HCT116 (cell line): Measurements from ENCODE around the gene ABR. TPM values are rescaled to one million over a fixed set of nuclear protein-coding genes. Genes with fewer than 3 reads are reported as not detected.

Source experiments
- ATAC-seq: fragments of 200-7000 bp; cut with Tn5 transposase; 2 replicates; pipeline ENCODE4 v1.9.1; 2020; ENCODE audit warnings: mild to moderate bottlenecking, moderate library complexity
- Bru-seq: library from RNA; stranded (reverse); fragments of 400-500 nt; gene quantifications from one replicate; lab custom pipeline; 2021; lab: Mats Ljungman, UMichigan
- BruChase-seq, 2 experiments: library from RNA; stranded (reverse); fragments of 400-500 nt; gene quantifications; one replicate each; lab custom pipeline; 2021; lab: Mats Ljungman, UMichigan
- BruUV-seq: library from RNA; stranded (reverse); fragments of 400-500 nt; replicated peaks from 2 replicates; lab custom pipeline; 2021; lab: Mats Ljungman, UMichigan
- CTCF ChIA-PET: fragments of 300-600 bp; sonication (Branson Sonifier 250); formaldehyde crosslinking; loops from one replicate; lab custom pipeline; 2021; ENCODE audit warnings: antibody characterized with exemption; lab: Charles Lee
- POLR2A ChIA-PET: fragments of 300-600, 350-600 bp; sonication (Branson Sonifier 250); formaldehyde crosslinking; loops from one replicate; lab custom pipeline; 2021; ENCODE audit warnings: antibody characterized with exemption; lab: Charles Lee
- RAD21 ChIA-PET, 2 experiments: fragments of 300-600 bp; sonication (Branson Sonifier 250); formaldehyde crosslinking; loops; one replicate each; lab custom pipeline; 2023; ENCODE audit warnings: low total read pairs in 2 of 2; ENCODE audit not compliant: uncharacterized antibody in 2 of 2, unreplicated experiment in 2 of 2, low non-redundant PET in 1 of 2; lab: Charles Lee
- DNase-seq: peaks from one replicate; pipeline ENCODE4 v3.0.0-alpha.2; 2010; ENCODE audit warnings: low read depth, low spot score
- H2AFZ ChIP-seq: fragments of 200-600 bp; shearing (Covaris generic), sonication (generic); 2 replicates; pipeline ENCODE4 v1.6.1; 2017; ENCODE audit warnings: low read depth, mixed run types, mixed read lengths, antibody characterized with exemption, low read length; ENCODE audit not compliant: poor library complexity, severe bottlenecking
- H3K27ac ChIP-seq: 2 replicates; pipeline ENCODE4 v1.5.1; 2012; ENCODE audit warnings: low read depth, low read length
- H3K27me3 ChIP-seq: fragments of 200-600 bp; sonication (generic); 2 replicates; pipeline ENCODE4 v1.6.1; 2016; ENCODE audit warnings: mixed run types, low read length, mixed read lengths; ENCODE audit not compliant: insufficient read depth
- H3K36me3 ChIP-seq, 2 experiments: fragments of 200-500 bp in 1 of 2; fragments of 200-600 bp in 1 of 2; sonication (Bioruptor generic) in 1 of 2; sonication (generic) in 1 of 2; 2 replicates each; pipeline versions ENCODE4 v1.5.1 to v1.6.1; 2014 to 2016; ENCODE audit warnings: low read length in 2 of 2, inconsistent platforms in 1 of 2, mixed read lengths in 1 of 2, mixed run types in 1 of 2; ENCODE audit not compliant: insufficient read depth in 2 of 2, control insufficient read depth in 1 of 2
- H3K4me1 ChIP-seq, 2 experiments: fragments of 200-600 bp in 1 of 2; sonication (generic) in 1 of 2; 2 replicates each; pipeline versions ENCODE4 v1.5.1 to v1.6.1; 2012 to 2017; ENCODE audit warnings: low read length in 2 of 2, inconsistent platforms in 1 of 2, mild to moderate bottlenecking in 1 of 2, mixed read lengths in 1 of 2, mixed run types in 1 of 2, moderate library complexity in 1 of 2; ENCODE audit not compliant: insufficient read depth in 2 of 2, control insufficient read depth in 1 of 2
- H3K4me2 ChIP-seq: fragments of 200-600 bp; sonication (generic); 2 replicates; pipeline ENCODE4 v1.6.1; 2017; ENCODE audit warnings: mixed run types, low read length, mixed read lengths
- H3K4me3 ChIP-seq, 2 experiments: fragments of 200-600 bp in 1 of 2; sonication (generic) in 1 of 2; replicated peaks in 1 of 2; 2 replicates each; pipeline ENCODE4 v1.5.1; 2011 to 2016; ENCODE audit warnings: low read length in 2 of 2, control low read depth in 1 of 2, low read depth in 1 of 2, mild to moderate bottlenecking in 1 of 2, mixed read lengths in 1 of 2, mixed run types in 1 of 2
- H3K79me2 ChIP-seq: fragments of 200-600 bp; sonication (generic); 2 replicates; pipeline ENCODE4 v1.6.1; 2017; ENCODE audit warnings: mild to moderate bottlenecking, mixed run types, low read length, moderate library complexity, mixed read lengths; ENCODE audit not compliant: insufficient read depth
- H3K9ac ChIP-seq: fragments of 200-600 bp; sonication (generic); 2 replicates; pipeline ENCODE4 v1.6.1; 2016; ENCODE audit warnings: low read length, mixed read lengths
- H3K9me2 ChIP-seq: fragments of 200-600 bp; sonication (generic), shearing (Covaris generic); 2 replicates; pipeline ENCODE4 v1.6.1; 2017; ENCODE audit warnings: mixed run types, mild to moderate bottlenecking, moderate library complexity; ENCODE audit not compliant: insufficient read depth
- H3K9me3 ChIP-seq, 2 experiments: fragments of 200-500 bp in 1 of 2; fragments of 200-600 bp in 1 of 2; sonication (Bioruptor generic) in 1 of 2; sonication (generic) in 1 of 2; 2 replicates each; pipeline ENCODE4 v1.6.1; 2014 to 2017; ENCODE audit warnings: low read length in 2 of 2, mixed read lengths in 2 of 2, inconsistent platforms in 1 of 2, low read depth in 1 of 2, mild to moderate bottlenecking in 1 of 2, mixed run types in 1 of 2, moderate library complexity in 1 of 2; ENCODE audit not compliant: control insufficient read depth in 1 of 2, insufficient read depth in 1 of 2
- H4K20me1 ChIP-seq: fragments of 200-600 bp; sonication (generic), shearing (Covaris generic); 2 replicates; pipeline ENCODE4 v1.6.1; 2017; ENCODE audit warnings: mixed run types, mild to moderate bottlenecking, moderate library complexity; ENCODE audit not compliant: insufficient read depth
- POLR2AphosphoS5 ChIP-seq: IDR thresholded peaks from 2 replicates; pipeline ENCODE4 v1.6.1; 2011; ENCODE audit warnings: mild to moderate bottlenecking, low read depth, low read length, moderate library complexity
- intact Hi-C: fragments of 100-400 bp; cut with micrococcal nuclease; formaldehyde crosslinking; loops from 2 replicates; pipeline ENCODE4 v1.10.0; 2022
- long read RNA-seq: library from polyadenylated mRNA; unstranded; transcript quantifications from one replicate; pipeline ENCODE4 v2.0.0, GENCODE V29; 2021; ENCODE audit not compliant: unreplicated experiment
- polyA plus RNA-seq: library from polyadenylated mRNA; unstranded; fragments of >200 nt; gene quantifications from 2 replicates; pipeline ENCODE4 v1.2.1, GENCODE V29; 2012; ENCODE audit warnings: missing spikeins
- total RNA-seq: library from RNA; stranded (reverse); gene quantifications from one replicate; pipeline ENCODE4 v1.2.1, GENCODE V29; 2021; ENCODE audit not compliant: unreplicated experiment
- TF ChIP-seq, protein P1 (sequence below), 3 experiments: fragments of 200-600 bp in 1 of 3; sonication (generic) in 1 of 3; IDR thresholded peaks in 2 of 3; conservative IDR thresholded peaks in 1 of 3; 2 replicates each; pipeline ENCODE4 v1.5.1; 2012 to 2017; ENCODE audit warnings: low read depth in 2 of 3, low read length in 2 of 3, antibody characterized with exemption in 1 of 3, borderline replicate concordance in 1 of 3, control low read depth in 1 of 3, mild to moderate bottlenecking in 1 of 3, mixed read lengths in 1 of 3, mixed run types in 1 of 3, moderate library complexity in 1 of 3; ENCODE audit not compliant: insufficient read depth in 1 of 3

The ABR gene
- total RNA-seq (58.5 TPM), Bru-seq, nascent RNA (percentile 49 among the genes with signal in this experiment), BruChase-seq, experiment 1, labeled RNA remaining after a 6-hour chase (percentile 66 among the genes with signal in this experiment), BruChase-seq, experiment 2, labeled RNA remaining after a 2-hour chase (percentile 56 among the genes with signal in this experiment)
- polyA plus RNA-seq = 55.2 and 59.1 TPM in 2 replicates
- long read RNA-seq, full-length matches to known transcripts = 6 of 93 reads
- long read RNA-seq, partial matches to known transcripts = 27 of 93 reads
- long read RNA-seq, other reads (novel, unspliced or antisense) = 60 of 93 reads

DNA sequence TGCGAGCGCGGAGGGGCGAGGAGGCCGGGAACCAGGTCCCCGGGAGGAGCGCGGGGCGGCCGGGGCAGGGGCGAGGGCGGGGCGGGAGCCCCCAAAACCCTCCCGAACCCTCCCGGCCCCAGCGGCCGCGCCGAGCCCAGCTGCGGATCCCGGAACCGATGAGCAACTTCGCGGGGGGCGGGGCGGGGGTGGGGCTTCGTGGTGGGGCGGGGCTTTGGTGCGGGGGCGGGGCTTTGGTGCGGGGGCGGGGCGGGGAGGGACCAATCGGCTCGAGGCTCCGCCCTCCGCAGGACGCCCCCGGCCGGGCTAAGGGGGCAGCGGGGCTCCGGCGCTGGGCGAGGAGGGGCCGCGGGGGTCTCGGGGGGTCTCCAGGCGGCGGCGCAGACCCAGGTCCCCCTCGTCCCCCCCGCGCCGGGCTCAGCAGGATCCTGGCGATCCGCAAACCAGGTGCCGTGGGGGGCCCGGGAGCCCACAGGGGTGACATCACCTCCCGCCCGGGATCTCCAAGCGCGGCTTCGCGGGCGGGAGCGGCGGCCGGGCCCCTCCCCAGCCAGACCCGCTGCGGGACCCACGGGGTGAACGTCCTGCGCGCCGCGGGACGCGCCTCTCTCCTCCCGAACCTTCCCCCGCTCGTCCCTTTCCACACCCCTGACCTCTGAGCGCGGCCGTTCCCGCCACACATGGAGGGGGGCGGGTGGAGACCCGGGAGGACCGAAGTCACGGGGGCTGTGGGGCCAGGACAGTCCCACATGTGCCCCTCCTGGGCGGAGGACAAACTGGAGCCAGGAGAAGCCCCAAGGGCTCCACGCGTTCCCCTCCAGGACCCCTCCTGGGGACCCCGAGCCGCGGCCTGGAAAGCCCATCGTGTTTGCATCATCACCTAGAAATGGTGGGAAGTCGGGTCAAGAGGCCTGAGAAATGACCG lies at the start of gene ABR:
Gene ABR (minus strand): TSS at position 164 of the 925 bp plus-strand sequence. CDS start 254 bp downstream, outside the sequence.
- peak within 1 kb of the TSS; percentile 52; the same call in 1 of the 2 replicates for H3K27ac ChIP-seq
- H3K4me3 ChIP-seq = peak within 1 kb of the TSS; percentile 75
- DNase-seq (no peak), ATAC-seq (peak; percentile 75)
- intact Hi-C loops = no loop called here
- no peaks in the 10 kb centered on the region for H3K9me3 ChIP-seq
- peak within 1 kb of the TSS; percentile 45 for H2AFZ ChIP-seq
- ChIA-PET RAD21 (no interaction called here), POLR2A (interaction anchor here (0.6 kb wide), 1 partner anchor 37 kb away, joined by 7 read pairs; no protein-coding TSS in a partner anchor), CTCF (interaction anchor here (1.0 kb wide), 1 partner anchor 122 kb away, joined by 3 read pairs; no protein-coding TSS in a partner anchor)
- no peaks in the 10 kb centered on the region for H4K20me1 ChIP-seq
- no peaks in the 10 kb centered on the region for H3K27me3 ChIP-seq
- H3K9ac ChIP-seq = peak within 1 kb of the TSS; percentile 76
- no peaks in the 10 kb centered on the region for H3K36me3 ChIP-seq
- no peaks in the 10 kb centered on the region for H3K9me2 ChIP-seq
- peaks cover 3 to 17% of the 10 kb centered on the region in 2 experiments; a peak in 2 of 4 replicates for H3K4me1 ChIP-seq
- no TSS peak for BruUV-seq
- TF ChIP-seq, protein P1, sequence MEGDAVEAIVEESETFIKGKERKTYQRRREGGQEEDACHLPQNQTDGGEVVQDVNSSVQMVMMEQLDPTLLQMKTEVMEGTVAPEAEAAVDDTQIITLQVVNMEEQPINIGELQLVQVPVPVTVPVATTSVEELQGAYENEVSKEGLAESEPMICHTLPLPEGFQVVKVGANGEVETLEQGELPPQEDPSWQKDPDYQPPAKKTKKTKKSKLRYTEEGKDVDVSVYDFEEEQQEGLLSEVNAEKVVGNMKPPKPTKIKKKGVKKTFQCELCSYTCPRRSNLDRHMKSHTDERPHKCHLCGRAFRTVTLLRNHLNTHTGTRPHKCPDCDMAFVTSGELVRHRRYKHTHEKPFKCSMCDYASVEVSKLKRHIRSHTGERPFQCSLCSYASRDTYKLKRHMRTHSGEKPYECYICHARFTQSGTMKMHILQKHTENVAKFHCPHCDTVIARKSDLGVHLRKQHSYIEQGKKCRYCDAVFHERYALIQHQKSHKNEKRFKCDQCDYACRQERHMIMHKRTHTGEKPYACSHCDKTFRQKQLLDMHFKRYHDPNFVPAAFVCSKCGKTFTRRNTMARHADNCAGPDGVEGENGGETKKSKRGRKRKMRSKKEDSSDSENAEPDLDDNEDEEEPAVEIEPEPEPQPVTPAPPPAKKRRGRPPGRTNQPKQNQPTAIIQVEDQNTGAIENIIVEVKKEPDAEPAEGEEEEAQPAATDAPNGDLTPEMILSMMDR (IDR thresholded peaks at IDR 0.05 in 2 of 3, conservative IDR thresholded peaks at IDR 0.05 in 1 of 3; ENCODE audit: borderline replicate concordance in 1 of 3, insufficient read depth in 1 of 3, low read depth in 2 of 3, low read length in 2 of 3) = no peak
- peak; percentile 77 for TF ChIP-seq POLR2AphosphoS5
- peak within 1 kb of the TSS; percentile 95 for H3K4me2 ChIP-seq
- H3K79me2 ChIP-seq = no peaks in the 10 kb centered on the region
